HG03432 (cell line): ENCODE data around the gene TCF12.
"Not testable (repeated sequence)": the region's sequence is repeated elsewhere in the genome, so short reads cannot be mapped to it uniquely, and the experiment has no call there.

Experiments used
- ATAC-seq: cut with Tn5 transposase; IDR thresholded peaks from one replicate; pipeline ENCODE4 v1.9.1; 2021; ENCODE audit warnings: mild to moderate bottlenecking, moderate library complexity; ENCODE audit not compliant: unreplicated experiment

Gene TCF12

DNA sequence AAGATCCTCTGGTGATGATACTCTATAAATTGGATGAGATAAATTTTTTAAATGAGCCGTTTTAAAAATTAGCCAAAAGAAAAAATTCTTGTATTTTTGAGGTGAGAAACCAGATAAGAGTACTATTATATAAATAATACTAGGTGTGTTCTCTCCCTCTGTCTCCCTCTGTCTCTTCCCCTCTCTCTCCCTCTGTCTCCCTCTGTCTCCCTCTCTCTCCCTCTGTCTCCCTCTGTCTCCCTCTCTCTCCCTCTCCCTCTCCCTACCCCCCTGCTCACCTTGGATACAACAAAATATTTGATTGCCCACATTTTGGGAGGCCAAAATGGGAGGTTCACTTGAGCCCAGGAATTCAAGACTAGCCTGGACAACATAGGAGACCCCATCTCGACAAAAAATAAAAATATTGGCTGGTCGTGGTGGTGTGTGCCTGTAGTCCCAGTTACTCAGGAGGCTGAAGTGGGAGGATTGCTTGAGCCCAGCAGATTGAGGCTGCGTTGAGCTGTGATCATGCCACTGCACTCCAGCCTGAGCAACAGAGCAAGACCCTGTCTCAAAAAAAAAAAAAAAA is 168.5 kb downstream of the TCF12 start:
- ATAC-seq, result no peak

DNA sequence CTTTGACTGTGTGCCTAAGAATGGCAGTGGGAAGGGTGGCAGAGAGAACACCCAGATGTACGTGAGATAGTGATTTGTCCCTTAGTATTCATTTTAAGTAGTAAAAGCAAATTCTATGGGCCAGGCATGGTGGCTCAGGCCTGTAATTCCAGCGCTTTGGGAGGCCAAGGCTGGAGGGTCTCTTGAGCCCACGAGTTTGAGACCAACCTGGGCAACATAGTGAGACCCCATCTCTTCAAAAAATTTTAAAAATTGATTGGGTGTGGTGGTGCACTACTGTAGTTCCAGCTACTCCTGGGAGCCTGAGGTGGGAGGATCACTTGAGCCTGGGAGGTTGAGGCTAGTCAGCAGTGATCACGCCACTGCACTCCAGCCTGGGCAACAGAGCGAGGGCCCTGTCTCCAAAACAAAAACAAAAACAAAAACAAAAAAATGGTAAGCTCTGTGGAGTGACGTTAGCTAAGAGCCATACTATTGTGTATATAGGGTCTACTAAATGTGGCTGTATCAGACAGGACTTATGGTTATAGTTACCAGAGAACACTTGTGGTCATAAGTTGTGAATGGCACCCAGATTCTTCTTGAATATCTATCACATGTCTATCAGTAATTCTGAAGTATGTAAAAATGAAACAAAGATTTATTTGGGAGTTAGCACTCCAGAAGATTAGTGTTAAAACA is 171.5 kb downstream of the TCF12 start:
- no peak for ATAC-seq

GRCh38 chr15:57090496-57090859 is 172.0 kb downstream of the TCF12 start:
- ATAC-seq, result no peak

GRCh38 chr15:57091636-57092035 is 173.2 kb downstream of the TCF12 start:
- no peak for ATAC-seq

DNA sequence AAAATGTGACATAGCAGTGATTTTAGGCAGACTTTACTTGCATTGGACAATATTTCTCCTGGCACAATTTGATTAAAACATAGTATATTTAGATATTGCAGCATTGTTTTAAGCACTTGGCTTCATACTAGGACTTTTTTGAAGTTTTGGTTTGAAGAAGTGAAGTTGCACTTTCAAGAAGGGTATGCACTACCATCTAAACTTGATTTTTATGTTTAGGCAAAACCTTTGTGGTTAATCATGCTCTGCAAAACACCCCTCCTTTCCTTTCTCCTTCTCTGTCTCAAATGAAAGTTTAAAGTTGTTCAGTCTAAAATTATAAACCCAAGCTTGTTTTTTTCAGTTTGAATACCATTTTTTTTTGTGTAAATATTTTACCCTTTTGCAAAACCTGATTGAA is 173.8 kb downstream of the TCF12 start:
- ATAC-seq, result no peak

DNA sequence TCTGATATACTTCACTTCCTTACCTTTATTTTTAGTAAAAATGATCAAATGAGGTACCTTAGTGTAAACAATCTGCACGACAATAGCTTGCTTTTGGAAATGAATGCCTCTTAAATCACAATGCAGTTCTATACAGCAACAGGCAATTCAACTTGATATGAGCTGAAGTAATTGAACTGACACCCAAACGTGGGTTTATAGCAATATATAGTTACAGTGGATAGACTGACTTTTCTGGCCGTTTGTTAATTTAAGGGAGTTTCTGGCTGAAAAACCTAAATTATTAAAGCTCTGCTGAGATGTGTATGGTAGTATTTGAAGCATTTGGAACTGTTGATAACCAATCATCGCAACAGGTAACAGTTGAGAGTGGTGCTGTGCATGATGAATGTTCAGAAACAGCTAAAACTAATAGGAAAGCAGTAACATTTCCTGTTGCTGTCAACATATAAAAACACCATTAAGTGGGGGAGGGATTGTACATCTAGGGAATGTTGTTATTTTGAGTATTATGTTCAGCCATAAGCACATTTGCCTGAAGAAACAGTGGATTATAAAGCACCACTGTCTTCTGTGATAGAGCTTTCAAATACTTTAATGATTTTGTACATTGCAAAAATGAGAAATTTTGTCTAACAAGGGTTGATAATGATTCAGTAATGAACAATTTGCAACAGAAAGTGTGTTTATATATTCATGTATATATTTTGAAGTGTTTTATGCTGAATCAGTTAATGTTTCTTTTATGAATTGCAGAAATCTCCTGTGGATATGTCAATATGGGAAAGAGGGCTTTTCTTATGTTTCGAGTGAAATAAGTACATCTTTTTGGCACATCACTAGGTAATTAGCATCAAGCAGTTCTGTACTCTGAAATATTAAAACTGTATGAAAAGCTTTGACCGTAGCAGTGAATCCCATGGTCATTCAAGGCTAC is 176.1 kb downstream of the TCF12 start:
- no peak for ATAC-seq

GRCh38 chr15:57095896-57096295 is 177.5 kb downstream of the TCF12 start:
- no peak for ATAC-seq

- ATAC-seq, result no peak
Measured at GRCh38 chr15:57097246-57097645, 178.8 kb downstream of the TCF12 start.

DNA sequence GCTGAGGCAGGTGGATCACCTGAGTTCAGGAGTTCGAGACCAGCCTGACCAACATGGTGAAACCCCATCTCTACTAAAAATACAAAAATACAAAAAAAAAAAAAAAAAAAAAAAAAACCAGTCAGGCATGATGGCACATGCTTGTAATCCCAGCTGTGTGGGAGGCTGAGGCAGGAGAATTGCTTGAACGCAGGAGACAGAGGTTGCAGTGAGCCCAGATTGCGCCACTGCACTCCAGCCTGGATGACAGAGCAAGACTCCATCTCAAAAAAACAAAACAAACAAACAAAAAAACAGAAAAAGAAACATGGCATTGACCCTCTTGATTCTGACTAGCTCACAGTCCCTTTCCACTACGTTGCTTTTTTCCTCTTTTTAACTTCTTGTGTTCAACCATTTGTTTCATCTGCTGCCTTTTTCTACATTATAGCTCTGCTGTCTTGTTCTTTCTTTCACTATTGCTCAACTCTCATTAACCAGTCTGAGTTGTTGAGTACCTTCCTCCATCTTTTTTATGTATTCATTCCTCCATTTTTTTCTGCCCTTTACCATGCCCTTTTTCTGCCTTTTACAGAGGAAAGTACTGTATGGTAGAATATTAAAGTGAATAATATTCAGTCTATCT is 179.6 kb downstream of the TCF12 start:
- ATAC-seq, result not testable (repeated sequence)

DNA sequence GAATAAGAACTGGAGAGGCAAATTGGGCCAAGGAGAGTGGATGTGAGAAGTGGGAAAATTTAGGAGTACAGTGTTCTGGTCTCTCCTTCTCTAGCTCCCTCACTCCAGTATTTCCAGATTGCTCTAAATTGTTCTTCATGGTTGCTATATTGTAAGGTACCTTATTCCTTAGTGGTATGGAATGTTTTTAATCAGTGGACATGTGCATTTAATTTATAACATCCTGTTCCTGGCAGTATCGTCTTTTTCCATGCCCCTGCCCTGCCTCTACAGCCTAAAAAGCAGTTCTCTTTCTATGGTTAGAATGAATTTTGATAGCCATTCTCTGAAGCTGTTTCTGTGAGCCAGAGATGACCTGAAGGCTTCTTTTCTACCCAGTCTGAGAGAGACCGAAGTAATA is 180.5 kb downstream of the TCF12 start:
- no peak for ATAC-seq

GRCh38 chr15:57100136-57100539 is 181.7 kb downstream of the TCF12 start:
- ATAC-seq, result peak; percentile 43

- no peak for ATAC-seq
Measured at GRCh38 chr15:57102858-57103257, 184.4 kb downstream of the TCF12 start.

DNA sequence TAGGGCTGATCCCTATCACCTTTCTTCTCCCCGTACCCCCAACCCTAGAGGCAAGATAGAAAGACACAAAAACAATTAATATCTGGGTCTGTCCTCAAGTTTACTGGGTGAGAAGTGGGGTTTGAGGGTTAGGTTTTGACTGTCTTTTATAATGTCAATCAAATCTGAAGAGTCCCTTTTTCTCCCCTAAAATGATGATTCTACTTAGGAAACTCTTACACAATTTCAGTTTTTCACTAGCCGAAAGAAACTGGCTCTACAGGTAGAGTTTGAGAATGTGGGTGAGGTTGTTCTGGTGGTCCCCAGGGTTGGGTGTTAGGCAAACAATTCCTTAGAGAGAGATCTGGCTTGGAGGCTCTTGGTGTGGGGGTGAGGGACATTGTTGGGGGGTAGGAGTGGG is 189.9 kb downstream of the TCF12 start:
- ATAC-seq, result no peak

DNA sequence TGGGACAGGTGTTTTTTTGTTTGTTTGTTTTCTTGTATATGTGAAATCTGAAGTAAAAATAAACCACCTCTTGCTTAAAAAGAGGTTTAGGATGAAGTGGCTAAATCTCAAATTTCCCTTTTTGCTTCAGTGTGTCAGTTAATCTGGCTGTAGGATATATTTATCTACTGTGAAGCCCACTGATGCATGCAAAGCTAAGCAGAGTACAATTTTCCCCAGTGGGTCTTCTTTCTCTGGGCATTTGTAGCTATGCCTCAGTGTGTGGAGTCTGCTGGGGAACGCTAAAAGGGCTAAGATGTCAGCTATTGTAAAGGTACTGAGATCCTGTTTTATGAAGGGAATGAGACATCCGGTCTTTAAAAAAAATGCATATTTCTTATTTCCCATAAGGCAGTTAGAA is 190.6 kb downstream of the TCF12 start:
- no peak for ATAC-seq

DNA sequence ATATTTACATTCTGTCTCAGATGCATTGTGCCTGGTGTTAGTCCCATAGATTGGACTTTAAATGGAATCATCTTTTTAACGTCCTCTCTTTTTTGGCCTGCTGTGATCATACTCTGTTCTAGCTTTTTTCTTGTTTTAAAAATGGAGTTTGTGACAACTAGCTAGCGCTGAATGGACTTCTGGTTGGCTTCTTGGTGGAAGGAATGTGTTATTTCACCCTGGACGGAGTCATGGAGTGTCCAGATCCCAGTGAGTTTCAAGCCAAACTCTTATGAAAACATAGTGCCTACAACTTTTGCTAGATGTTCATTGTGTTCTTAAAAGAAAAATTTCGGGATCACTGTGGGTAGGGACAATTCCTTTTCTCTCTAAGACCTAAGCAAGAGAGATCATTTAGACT is 192.6 kb downstream of the TCF12 start:
- ATAC-seq, result no peak

- no peak for ATAC-seq
Measured at GRCh38 chr15:57112178-57112577, 193.7 kb downstream of the TCF12 start.

GRCh38 chr15:57114070-57114469 is 195.6 kb downstream of the TCF12 start:
- no peak for ATAC-seq

DNA sequence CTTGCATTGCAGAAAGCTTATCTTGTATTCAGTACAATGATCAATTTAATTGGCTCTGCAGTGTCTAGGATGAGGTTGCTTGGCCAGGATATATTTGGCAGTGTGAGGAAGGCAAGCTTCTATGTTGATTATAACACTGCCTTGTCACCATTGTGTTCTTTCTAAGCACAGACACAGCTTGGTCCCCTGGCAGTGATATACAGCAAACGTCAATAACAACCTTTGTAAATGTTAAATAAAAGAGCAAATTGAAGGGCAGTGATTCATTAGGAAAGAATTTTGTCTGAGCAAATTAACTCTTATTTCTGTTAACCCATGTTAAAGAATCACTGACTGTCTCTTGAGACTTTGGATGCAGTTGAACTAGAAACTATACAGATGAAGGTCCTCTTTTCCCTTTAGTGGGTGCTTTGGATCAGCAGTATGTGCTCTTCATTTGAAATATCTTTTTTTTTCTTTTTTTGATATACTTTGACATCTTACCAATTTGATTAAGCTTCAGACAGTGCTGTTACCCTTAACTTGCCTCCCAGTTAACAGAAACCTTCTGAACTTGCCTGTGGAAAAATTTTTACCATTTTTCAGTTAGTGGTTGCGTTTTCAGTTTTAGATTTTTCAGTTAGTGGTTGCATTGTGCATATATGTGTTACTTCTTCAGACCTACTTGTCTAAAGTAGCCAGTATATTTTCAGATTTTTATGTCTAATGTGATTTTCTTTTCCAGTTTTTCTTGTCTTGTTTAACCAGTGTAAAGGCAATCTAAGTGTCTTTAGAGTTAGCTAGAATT is 199.8 kb downstream of the TCF12 start:
- peak; percentile 58 for ATAC-seq

- ATAC-seq, result no peak
Measured at GRCh38 chr15:57122080-57122840, 203.8 kb downstream of the TCF12 start.

- no peak for ATAC-seq
Measured at GRCh38 chr15:57124036-57124435, 205.6 kb downstream of the TCF12 start.
